ENCODE results near the gene MYH11. TPM values are rescaled to one million over a fixed set of nuclear protein-coding genes. Genes with fewer than 3 reads are reported as not detected.

The MYH11 gene
- total and polyA plus RNA-seq, 10 of the 15 experiments (the other 5 are each of a cell fraction or from before 2014, with no cell fraction given): 0.01 to 1.9 (median 0.13) TPM; not detected in 1

DNA sequence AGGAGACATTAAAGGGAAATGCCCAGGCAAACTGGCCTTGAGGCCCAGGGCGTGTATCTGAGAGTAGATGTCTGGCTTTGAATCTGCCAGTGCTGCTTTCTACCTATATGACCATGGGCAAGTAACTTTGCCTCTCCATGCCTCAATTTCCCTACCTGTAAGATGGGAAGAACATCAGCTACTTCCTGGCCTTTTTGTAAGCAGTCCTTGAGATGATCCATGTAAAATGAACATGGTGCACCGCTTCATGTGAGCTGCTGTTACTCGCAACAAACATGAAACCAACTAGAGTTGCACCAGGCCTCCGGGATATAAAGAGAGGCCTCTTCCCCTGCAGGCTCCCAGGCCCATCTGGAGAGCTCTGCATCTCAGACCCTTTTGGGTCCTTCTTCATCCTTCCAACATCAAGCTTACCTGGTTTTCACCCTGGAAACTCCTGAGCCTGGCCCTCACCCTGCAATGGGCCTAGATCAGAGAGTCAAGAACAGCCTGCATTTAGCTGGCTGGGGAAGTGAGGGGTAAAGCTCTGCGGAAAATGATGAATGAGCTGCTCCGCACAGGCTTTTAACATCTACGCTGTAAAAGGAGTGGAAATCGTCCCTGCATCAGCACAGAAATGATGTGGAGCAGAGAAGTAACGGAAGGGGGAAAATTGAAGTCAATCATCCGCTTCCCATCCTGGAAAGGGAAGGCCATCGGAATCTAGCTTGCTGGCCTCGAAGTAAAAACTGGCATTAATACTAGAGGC is 2.3 kb upstream of the MYH11 start:
- Histone ChIP-seq H3K36me3 (ENCODE audit: control insufficient read depth in 2 of 2, insufficient read depth in 2 of 2, low read length in 1 of 2) (no peaks in the 10 kb centered on the region), H3K9ac (ENCODE audit: control insufficient read depth, insufficient read depth, low read length) (no peak overlapping the region), H4K20me1 (ENCODE audit: control insufficient read depth, insufficient read depth) (no peaks in the 10 kb centered on the region), H3K9me3 (replicated peaks; ENCODE audit: control insufficient read depth, insufficient read depth, low read length) (no peaks in the 10 kb centered on the region), H2AFZ (ENCODE audit: control insufficient read depth, low read depth, low read length) (no peak overlapping the region), H3K27ac (ENCODE audit: control insufficient read depth, insufficient read depth) (no peak overlapping the region), H3K4me3 (no peak overlapping the region), H3K4me2 (ENCODE audit: control insufficient read depth, insufficient read depth) (no peak overlapping the region), H3K79me2 (ENCODE audit: control insufficient read depth, insufficient read depth, low read length) (no peaks in the 10 kb centered on the region), H3K4me1 (ENCODE audit: control insufficient read depth, insufficient read depth, low read length) (peaks cover 18% of the 10 kb centered on the region; the same call in 1 of the 2 replicates), H3K27me3 (replicated peaks in 1 of 2; ENCODE audit: control insufficient read depth in 2 of 2, insufficient read depth in 2 of 2, low read length in 1 of 2) (peaks cover 9 to 10% of the 10 kb centered on the region in 2 experiments)
- no TSS peak for BruUV-seq (replicated peaks)
- no peak for DNase-seq (ENCODE audit: low read depth, low spot score)
- in situ Hi-C loops (cut with MboI): no loop called here
- FAIRE-seq: no peak
- ChIA-PET POLR2A (no interaction called here), RAD21 (ENCODE audit: unreplicated experiment) (no interaction called here), SMC1A (ENCODE audit: uncharacterized antibody, unreplicated experiment) (interaction anchor here (0.6 kb wide), 1 partner anchor 72 kb away, joined by 3 read pairs; no protein-coding TSS in a partner anchor), CTCF (interaction anchor here (1.3 to 1.5 kb wide), 2 partner anchors 13 to 94 kb away, joined by 4 read pairs; no protein-coding TSS in a partner anchor)
- ATAC-seq: no peak
- TF ChIP-seq, protein P1, sequence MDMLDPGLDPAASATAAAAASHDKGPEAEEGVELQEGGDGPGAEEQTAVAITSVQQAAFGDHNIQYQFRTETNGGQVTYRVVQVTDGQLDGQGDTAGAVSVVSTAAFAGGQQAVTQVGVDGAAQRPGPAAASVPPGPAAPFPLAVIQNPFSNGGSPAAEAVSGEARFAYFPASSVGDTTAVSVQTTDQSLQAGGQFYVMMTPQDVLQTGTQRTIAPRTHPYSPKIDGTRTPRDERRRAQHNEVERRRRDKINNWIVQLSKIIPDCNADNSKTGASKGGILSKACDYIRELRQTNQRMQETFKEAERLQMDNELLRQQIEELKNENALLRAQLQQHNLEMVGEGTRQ (IDR thresholded peaks at IDR 0.05; ENCODE audit: borderline replicate concordance, low read depth, low read length): no peak
- TF ChIP-seq FOXK2 (IDR thresholded peaks at IDR 0.05) (no peak), NFXL1 (IDR thresholded peaks at IDR 0.05; ENCODE audit: borderline replicate concordance) (no peak), JUNB (IDR thresholded peaks at IDR 0.05) (no peak), POU2F2 (IDR thresholded peaks at IDR 0.05; ENCODE audit: borderline replicate concordance, low read depth, low read length) (no peak)
- TF ChIP-seq, protein P2, sequence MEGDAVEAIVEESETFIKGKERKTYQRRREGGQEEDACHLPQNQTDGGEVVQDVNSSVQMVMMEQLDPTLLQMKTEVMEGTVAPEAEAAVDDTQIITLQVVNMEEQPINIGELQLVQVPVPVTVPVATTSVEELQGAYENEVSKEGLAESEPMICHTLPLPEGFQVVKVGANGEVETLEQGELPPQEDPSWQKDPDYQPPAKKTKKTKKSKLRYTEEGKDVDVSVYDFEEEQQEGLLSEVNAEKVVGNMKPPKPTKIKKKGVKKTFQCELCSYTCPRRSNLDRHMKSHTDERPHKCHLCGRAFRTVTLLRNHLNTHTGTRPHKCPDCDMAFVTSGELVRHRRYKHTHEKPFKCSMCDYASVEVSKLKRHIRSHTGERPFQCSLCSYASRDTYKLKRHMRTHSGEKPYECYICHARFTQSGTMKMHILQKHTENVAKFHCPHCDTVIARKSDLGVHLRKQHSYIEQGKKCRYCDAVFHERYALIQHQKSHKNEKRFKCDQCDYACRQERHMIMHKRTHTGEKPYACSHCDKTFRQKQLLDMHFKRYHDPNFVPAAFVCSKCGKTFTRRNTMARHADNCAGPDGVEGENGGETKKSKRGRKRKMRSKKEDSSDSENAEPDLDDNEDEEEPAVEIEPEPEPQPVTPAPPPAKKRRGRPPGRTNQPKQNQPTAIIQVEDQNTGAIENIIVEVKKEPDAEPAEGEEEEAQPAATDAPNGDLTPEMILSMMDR (IDR thresholded peaks at IDR 0.05 in 2 of 3, conservative IDR thresholded peaks at IDR 0.05 in 1 of 3; ENCODE audit: control insufficient read depth in 2 of 3, extremely low read depth in 1 of 3, insufficient read depth in 1 of 3, low read depth in 3 of 3, low read length in 3 of 3): no peak
- TF ChIP-seq, protein P3, sequence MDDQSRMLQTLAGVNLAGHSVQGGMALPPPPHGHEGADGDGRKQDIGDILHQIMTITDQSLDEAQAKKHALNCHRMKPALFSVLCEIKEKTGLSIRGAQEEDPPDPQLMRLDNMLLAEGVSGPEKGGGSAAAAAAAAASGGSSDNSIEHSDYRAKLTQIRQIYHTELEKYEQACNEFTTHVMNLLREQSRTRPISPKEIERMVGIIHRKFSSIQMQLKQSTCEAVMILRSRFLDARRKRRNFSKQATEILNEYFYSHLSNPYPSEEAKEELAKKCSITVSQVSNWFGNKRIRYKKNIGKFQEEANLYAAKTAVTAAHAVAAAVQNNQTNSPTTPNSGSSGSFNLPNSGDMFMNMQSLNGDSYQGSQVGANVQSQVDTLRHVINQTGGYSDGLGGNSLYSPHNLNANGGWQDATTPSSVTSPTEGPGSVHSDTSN (IDR thresholded peaks at IDR 0.05; ENCODE audit: insufficient replicate concordance, low read depth, low read length): no peak
- TF ChIP-seq, protein P4, sequence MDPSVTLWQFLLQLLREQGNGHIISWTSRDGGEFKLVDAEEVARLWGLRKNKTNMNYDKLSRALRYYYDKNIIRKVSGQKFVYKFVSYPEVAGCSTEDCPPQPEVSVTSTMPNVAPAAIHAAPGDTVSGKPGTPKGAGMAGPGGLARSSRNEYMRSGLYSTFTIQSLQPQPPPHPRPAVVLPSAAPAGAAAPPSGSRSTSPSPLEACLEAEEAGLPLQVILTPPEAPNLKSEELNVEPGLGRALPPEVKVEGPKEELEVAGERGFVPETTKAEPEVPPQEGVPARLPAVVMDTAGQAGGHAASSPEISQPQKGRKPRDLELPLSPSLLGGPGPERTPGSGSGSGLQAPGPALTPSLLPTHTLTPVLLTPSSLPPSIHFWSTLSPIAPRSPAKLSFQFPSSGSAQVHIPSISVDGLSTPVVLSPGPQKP (IDR thresholded peaks at IDR 0.05; ENCODE audit: low read depth, low read length): no peak
- intact Hi-C loops (cut with micrococcal nuclease; ENCODE audit: unreplicated experiment): no loop called here
- WGBS (ENCODE audit: insufficient coverage, insufficient replicate concordance, low lambda C conversion rate, missing lambda C conversion rate): 75% methylated on average over 12 of the region's 12 CpGs
